Measurements from ENCODE around the gene SRGAP3.

SRGAP3 gene

DNA sequence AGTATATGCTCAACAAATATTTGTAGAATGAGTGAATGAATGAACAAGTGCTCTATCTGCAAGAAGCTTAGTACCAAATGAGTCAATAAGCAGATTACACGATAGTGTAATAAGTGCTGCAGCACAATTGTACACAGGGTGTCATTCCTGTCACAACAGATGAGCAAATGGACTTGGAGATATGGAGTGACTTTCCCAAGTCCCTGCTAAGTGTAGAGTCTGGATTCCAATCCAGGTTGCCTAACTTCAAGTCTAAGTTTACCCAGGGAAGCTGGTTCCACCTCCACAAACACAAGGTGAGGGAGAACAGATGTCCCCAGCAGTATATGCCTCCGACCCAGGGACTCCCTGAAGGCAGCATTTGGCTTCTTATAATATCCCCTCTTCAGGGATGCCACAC is 208.4 kb downstream of the SRGAP3 start:
- DNase-seq, result no peak

DNA sequence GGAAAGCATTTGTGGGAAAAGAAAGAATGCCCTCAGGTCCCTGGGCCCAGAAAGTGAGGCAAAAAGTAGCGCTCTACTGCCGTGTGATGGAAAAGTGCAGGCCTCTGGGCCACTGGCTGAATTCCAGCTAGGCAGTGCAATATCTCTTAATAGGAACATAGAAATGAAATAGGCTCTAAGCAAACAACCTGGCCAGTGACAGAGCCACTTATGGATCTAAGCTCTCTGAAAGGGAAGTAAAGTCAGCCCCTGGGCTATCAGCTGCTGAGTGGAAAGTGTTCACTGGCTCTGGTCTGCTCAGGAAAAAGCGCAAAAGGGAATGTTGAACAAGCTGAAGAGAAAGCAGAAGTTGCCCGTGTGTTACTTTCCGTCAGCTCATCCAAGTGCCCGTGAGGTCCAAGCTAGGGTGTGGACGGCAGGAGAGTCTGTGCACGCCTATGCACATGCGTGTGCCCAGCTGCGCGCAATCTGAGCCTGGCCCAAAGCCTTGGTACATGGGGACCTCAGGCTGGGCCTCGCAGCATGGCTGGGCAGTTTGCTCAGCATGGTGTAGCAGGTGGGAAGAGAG is 212.2 kb downstream of the SRGAP3 start:
- DNase-seq, result no peak

DNA sequence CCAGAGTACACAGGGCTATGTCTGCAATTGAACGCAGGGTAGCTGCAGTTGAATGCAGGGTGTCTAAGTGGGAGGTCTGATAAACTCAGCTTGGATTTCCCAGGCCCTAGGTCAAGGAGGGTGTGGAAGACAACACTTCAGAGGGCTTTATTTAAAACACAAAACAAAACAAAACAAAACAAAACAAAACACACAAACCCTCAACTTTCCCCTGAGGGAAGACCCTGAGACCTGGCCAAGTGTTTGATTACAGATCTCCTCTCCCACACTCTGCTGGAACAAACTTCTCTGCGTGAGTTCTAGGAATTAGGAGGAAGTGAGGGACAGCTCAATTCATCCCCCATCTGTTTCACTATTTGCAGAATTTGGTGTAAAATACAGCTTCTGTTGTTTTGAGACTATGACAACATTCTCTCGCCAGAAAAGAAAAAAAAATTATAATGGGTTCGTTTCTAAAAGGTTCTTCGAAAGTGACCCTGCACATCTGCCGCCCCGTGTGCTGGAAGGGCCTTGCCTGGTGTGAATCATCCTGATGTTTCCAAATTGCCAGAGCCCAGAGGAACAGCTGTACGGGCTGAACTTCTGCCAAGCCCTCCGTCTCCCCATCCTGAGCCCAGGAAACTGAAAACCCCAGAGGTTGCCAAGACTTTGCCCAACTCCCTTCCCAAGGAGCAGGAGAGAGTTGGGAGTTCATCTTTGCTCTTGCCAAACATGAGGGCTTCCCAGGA is 212.9 kb downstream of the SRGAP3 start:
- no peak for DNase-seq

DNA sequence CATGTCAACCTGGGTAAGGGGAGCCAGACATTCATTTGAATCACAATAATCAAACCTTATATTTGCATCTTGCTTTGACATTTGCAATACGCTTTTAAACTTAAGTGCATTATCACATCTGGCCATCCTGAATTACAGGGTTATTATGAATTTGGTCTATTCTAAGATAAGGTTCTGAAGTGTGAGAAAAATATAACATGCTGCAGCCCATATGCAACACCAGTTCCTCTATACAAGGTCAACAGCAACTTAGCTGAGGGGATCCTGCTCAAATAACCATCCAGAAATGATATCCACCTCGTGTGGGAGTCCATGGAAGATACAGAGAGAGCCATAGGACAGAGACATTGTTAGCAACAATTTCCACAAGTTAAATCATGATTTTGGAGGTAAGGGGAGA is 213.5 kb downstream of the SRGAP3 start:
- no peak for DNase-seq

DNA sequence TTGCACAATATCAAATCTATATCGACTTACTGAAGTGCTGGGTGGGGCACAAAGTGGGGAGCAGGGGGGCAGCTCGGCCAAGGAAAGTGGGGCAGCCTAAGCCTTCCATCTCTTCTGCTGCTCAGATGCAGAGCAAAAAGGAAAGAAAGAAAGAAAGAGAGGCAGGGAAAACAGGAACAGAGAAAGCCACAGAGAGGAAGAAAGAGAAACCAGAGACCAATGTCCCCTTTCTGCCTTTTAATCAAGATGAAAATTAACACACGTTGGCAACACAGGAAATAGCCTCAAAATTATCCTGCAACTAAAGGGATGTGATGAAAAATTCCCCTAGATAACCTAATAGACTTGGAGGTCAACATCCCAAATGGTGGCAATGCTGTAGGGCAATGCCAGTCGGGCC is 214.0 kb downstream of the SRGAP3 start:
- no peak for DNase-seq

DNA sequence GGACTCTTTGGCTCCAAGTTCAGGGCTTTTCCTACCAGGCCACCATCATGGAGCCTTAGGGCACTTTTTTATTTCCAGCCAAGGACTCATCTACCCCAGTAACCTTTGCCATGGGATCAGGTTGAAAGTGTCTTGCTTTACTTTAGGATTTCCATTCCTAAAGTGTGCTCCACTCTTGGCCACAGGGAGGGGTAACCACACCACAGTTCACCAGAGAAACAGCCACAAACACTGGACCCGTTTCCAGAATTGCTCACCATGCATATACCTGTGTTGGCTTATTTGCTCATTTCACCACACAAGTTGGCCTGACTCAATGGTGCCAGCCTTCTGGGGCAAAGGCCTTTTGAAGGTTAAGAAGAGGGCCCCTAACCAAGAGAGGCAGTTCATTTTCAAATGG is 215.6 kb downstream of the SRGAP3 start:
- no peak for DNase-seq

DNA sequence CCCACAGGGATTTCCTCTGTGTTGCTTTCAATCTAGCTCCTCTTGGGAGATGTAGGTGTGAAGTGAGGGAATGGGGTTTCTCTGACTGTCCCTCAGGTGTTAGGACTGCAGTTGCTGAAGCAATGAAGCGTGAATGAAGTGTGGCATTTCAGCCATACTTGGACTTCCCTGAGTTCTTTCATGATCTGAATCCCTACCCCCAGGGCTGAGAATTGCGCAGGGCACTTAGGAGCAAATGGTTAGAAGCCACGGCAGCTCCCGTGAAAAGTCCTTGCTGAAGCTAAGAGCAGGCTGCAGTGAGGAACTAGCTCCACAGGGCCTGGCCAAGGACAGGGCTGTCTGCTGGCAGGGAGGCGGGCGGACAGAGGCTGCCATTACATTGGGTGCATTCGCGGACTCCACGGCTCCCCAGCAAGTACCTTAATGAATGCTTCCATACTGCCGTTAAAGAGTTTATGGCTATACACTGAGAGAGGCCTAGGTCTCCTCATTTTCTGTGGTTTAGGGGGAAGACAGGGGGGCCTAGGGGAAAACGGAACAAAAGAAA is 217.1 kb downstream of the SRGAP3 start:
- no peak for DNase-seq

DNA sequence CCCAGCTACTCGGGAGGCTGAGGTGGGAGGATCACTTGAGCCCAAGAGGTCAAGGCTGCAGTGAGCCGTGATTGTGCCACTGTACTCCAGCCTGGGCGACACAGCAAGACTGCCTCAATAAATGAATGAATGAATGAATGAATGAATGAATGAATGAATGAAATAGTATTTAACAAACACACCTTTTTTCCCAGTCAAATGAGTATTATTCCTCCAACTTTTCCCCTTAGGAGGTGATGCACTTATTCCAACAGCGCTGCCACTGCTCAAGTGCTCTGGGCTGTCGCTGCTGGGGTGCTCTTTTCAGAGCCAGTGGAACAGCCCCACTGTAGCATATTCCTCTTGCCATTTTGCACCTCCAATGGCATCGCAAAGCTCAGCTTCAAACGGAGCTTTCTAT is 219.4 kb downstream of the SRGAP3 start:
- no peak for DNase-seq

DNA sequence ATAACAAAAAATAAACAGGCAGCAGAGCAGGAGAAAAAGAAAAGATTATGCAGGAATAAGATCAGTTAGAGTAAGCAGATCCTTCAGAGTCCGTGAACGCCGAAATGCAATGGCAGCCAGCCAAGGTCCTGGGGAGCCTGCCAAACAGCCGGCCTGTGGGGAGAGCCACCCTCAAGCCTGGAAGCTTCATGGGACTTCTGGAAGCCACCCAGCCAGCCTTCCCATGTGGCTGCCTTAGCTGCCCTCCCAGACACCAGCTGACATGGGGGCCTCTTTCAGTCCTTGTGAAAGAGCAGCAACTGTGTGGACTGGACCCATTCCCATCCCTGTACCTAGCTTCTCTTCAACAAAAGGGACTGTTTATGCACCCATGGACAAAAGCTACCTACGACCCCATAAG is 221.3 kb downstream of the SRGAP3 start:
- DNase-seq, result no peak

DNA sequence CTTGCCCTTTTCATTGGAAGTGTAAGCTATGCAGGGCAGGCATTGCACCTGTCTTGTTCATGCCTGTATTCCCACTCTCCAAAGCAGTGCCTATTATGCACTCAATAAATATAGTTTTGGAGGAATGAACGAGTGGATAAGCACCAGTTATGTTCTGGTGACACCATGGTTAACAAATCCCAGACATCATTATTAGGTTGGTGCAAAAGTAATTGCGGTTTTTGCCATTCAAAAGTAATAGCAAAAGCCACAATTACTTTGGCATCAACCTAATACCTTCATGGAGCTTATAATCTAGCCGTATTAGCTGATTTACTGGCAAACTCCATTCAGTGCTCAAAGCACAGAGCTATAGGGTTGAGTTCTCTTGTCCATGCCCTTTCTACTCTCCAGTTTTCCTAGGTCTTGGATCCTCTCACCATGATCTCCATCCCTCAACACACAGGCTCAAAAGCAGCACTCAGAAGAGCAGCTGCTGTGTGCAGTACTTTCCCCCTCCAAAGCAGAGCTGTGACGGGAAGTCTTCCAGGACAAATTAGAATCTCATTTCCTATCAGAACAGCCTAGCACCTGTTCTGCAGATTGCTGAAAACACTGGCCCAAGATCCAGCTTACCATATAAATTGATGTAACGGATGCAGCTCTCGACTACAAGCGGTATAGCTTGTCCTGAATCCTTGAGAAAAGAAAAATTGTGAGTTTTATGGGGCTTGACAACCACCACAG is 223.0 kb downstream of the SRGAP3 start:
- DNase-seq, result no peak

DNA sequence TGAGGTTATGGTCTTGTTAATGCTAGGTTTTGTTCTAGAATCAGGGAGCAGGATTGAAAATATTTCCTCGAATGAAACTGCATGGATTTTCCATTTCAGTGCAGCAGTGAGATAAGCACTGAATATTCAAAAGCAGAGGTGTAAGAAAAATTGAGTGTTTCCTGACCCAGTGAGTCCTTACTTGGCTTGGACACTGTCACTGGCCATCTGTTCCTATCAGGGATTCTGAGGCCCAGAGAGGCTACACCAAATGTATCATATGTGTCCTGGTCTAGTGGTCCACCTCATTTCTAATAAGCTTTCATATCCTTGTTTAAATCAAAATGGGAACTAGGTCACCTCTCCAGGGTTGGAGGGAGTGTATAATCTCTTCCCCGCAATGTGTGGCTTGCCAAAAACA is 225.1 kb downstream of the SRGAP3 start:
- DNase-seq, result no peak

DNA sequence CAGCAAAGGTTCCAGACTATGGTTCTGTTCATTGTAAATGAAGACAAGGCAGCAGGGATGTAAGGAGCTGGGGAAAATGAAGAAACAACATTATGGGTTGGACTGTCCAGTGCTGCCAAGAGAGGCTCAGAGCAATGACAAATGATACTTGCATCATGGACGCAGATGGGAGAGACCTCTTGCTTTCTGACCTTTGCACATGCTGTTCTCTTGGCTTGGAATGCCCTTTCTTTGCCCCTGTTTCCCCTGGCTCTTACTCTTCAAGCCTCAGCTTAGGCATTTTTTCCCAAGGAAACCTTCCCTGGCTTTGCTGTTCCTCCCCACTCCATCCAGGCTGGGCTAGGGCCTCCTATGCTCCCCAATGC is 226.2 kb downstream of the SRGAP3 start:
- DNase-seq, result no peak

GRCh38 chr3:9022305-9023225 is 226.9 kb downstream of the SRGAP3 start:
- DNase-seq, result no peak

GRCh38 chr3:9021271-9022009 is 228.0 kb downstream of the SRGAP3 start:
- no peak for DNase-seq

DNA sequence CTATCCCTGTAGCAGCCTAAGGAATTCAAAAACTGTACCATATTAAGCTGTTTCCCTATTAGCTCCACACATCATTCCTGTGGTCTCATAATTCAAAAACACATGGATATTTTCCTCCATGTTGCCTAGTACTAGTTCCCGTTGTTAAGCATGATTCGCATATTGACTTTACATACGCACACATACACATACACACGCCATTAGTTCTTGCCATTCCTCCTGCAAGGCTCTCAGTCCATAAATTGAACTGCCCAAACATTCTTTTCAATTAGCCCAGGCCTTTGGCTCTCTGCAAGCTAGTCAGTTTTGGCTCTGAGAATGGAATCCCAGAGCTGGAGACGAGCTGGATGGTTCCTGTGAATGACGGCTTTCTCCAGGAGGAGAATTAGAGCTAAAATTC is 229.0 kb downstream of the SRGAP3 start:
- no peak for DNase-seq

- DNase-seq, result no peak
These were observed 230.0 kb downstream of the SRGAP3 start for GRCh38 chr3:9019259-9019961.

- no peak for DNase-seq
These were observed 234.2 kb downstream of the SRGAP3 start for GRCh38 chr3:9015250-9015649.

DNA sequence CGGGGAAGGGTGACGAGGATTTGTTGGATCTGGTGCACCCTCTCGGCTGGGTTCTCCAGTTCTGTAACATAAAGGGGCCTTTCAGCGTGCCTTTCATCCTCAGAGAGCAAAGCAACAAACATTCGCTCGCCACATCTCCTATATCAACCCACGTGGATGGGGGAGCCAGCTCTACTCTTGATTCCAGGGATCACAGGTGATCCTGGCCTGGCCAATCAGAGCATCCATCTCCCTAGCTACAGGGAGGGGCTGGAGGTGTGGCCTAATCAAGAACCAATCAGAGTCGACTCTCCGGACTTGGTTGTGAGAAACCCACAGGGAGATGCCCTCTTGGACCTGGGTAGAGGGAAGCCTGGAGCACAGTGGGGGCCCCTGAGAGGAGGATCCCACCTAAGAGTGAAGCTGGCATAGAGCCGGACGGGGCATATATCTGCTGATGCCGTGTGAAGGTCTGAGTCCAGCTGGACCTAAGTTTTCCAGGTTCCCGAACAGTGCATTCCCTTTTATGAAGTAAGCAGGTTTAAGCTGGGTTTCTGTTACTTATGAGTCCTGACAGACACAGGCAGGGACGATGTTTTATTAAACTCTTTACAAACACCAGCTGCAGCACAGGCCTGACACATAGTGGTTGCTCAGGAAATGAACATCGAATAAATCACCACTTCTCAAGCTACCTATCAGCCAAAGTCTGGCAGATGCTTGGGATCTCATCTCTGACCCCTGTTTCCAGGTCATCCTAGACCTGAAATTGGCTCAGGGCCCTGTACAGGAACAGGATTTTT is 235.5 kb downstream of the SRGAP3 start:
- DNase-seq, result no peak

- DNase-seq, result no peak
These were observed 236.9 kb downstream of the SRGAP3 start for GRCh38 chr3:9012521-9012920.

- no peak for DNase-seq
These were observed 239.4 kb downstream of the SRGAP3 start for GRCh38 chr3:9009976-9010545.

Measured in effector CD8-positive, alpha-beta T cell (primary cell).